Measurements from ENCODE around the gene RBM20. TPM values are rescaled to one million over a fixed set of nuclear protein-coding genes. Genes with fewer than 3 reads are reported as not detected.

RBM20 gene
- total and polyA plus RNA-seq, 10 of the 15 experiments (the other 5 are each of a cell fraction or from before 2014, with no cell fraction given) = 0.04 to 0.26 (median 0.15) TPM

DNA sequence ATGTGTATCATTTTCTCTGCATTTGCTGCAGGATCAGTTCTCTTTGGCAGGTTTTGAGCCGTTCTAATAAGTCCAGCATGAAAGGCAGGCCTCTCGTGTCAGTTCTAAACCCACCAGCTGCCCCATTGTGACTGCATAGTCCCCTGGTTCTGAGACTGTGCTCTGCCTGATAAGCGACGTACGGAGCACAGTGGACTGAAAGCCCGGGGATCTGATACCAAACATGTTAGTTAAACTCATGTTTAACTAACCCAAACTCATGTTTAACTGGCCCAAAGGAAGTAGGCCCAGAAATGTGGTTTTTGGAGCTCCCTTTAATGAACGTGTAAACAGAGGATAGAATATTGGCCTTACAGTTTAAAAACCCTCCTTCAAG, 129.5 kb downstream of the RBM20 start:
- intact Hi-C loops (cut with micrococcal nuclease; ENCODE audit: unreplicated experiment) = loop anchor here (1.0 to 5.0 kb wide), 6 partner anchors 26 to 276 kb away; partner anchors contain the start of genes BBIP1, DUSP5, PDCD4 and SHOC2
- ChIA-PET RAD21 (ENCODE audit: unreplicated experiment) (interaction anchor here (0.9 to 8.0 kb wide), 25 partner anchors 8 to 203 kb away, joined by 3 to 135 read pairs (median 9); partner anchors contain the start of genes BBIP1, PDCD4 and SHOC2), SMC1A (ENCODE audit: uncharacterized antibody, unreplicated experiment) (interaction anchor here (0.7 to 12.9 kb wide), 28 partner anchors 9 to 195 kb away, joined by 3 to 327 read pairs (median 4); partner anchors contain the start of genes BBIP1, PDCD4 and SHOC2), POLR2A (interaction anchor here (0.6 to 3.6 kb wide), 15 partner anchors 8 to 144 kb away, joined by 3 to 46 read pairs (median 4); partner anchors contain the start of genes BBIP1 and PDCD4), CTCF (interaction anchor here (0.6 to 9.8 kb wide), 16 partner anchors 12 to 825 kb away, joined by 3 to 72 read pairs (median 4); no protein-coding TSS in a partner anchor)
- 65% methylated on average over 7 of the region's 7 CpGs for WGBS (ENCODE audit: insufficient coverage, insufficient replicate concordance, low lambda C conversion rate, missing lambda C conversion rate)
- Histone ChIP-seq H3K9me3 (replicated peaks; ENCODE audit: control insufficient read depth, insufficient read depth, low read length) (no peaks in the 10 kb centered on the region), H3K4me2 (ENCODE audit: control insufficient read depth, insufficient read depth) (peak overlapping the region; percentile 68), H2AFZ (ENCODE audit: control insufficient read depth, low read depth, low read length) (peak overlapping the region; percentile 32), H3K79me2 (ENCODE audit: control insufficient read depth, insufficient read depth, low read length) (no peaks in the 10 kb centered on the region), H3K9ac (ENCODE audit: control insufficient read depth, insufficient read depth, low read length) (peak overlapping the region; percentile 53; the same call in 1 of the 2 replicates), H3K36me3 (ENCODE audit: control insufficient read depth in 2 of 2, insufficient read depth in 2 of 2, low read length in 1 of 2) (no peaks in the 10 kb centered on the region), H3K27ac (ENCODE audit: control insufficient read depth, insufficient read depth) (peak overlapping the region; percentile 85), H3K27me3 (replicated peaks in 1 of 2; ENCODE audit: control insufficient read depth in 2 of 2, insufficient read depth in 2 of 2, low read length in 1 of 2) (no peaks in the 10 kb centered on the region), H3K4me3 (no peak overlapping the region), H3K4me1 (ENCODE audit: control insufficient read depth, insufficient read depth, low read length) (peaks cover 22% of the 10 kb centered on the region), H4K20me1 (ENCODE audit: control insufficient read depth, insufficient read depth) (no peaks in the 10 kb centered on the region)
- BruUV-seq (replicated peaks) = TSS peak; percentile 74
- ATAC-seq = peak; percentile 30
- DNase-seq (ENCODE audit: low read depth, low spot score) = no peak
- in situ Hi-C loops (cut with MboI) = no loop called here
- no peak for FAIRE-seq
- TF ChIP-seq WRNIP1 (IDR thresholded peaks at IDR 0.05; ENCODE audit: borderline replicate concordance, low read depth, low read length) (no peak), TCF3 (IDR thresholded peaks at IDR 0.05; ENCODE audit: borderline replicate concordance, insufficient read depth, low read depth, low read length) (no peak), RB1 (IDR thresholded peaks at IDR 0.05; ENCODE audit: borderline replicate concordance) (no peak), SMC3 (IDR thresholded peaks at IDR 0.05; ENCODE audit: borderline replicate concordance, low read length) (no peak), NR2F1 (conservative IDR thresholded peaks at IDR 0.05) (no peak), IKZF1 (conservative IDR thresholded peaks at IDR 0.05) (no peak), TCF12 (IDR thresholded peaks at IDR 0.05; ENCODE audit: low read depth, low read length) (no peak), HDGF (IDR thresholded peaks at IDR 0.05) (peak; percentile 31; the same call in 1 of the 2 replicates), TCF7 (IDR thresholded peaks at IDR 0.05; ENCODE audit: borderline replicate concordance) (no peak), NBN (IDR thresholded peaks at IDR 0.05) (no peak), ZBTB4 (CRISPR knock-in tag; IDR thresholded peaks at IDR 0.05) (no peak), HDAC2 (IDR thresholded peaks at IDR 0.05) (no peak), GABPA (IDR thresholded peaks at IDR 0.05; ENCODE audit: low read depth) (no peak)
- TF ChIP-seq, protein P1, sequence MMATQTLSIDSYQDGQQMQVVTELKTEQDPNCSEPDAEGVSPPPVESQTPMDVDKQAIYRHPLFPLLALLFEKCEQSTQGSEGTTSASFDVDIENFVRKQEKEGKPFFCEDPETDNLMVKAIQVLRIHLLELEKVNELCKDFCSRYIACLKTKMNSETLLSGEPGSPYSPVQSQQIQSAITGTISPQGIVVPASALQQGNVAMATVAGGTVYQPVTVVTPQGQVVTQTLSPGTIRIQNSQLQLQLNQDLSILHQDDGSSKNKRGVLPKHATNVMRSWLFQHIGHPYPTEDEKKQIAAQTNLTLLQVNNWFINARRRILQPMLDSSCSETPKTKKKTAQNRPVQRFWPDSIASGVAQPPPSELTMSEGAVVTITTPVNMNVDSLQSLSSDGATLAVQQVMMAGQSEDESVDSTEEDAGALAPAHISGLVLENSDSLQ (IDR thresholded peaks at IDR 0.05) = no peak
- TF ChIP-seq, protein P2, sequence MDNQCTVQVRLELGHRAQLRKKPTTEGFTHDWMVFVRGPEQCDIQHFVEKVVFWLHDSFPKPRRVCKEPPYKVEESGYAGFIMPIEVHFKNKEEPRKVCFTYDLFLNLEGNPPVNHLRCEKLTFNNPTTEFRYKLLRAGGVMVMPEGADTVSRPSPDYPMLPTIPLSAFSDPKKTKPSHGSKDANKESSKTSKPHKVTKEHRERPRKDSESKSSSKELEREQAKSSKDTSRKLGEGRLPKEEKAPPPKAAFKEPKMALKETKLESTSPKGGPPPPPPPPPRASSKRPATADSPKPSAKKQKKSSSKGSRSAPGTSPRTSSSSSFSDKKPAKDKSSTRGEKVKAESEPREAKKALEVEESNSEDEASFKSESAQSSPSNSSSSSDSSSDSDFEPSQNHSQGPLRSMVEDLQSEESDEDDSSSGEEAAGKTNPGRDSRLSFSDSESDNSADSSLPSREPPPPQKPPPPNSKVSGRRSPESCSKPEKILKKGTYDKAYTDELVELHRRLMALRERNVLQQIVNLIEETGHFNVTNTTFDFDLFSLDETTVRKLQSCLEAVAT (IDR thresholded peaks at IDR 0.05) = no peak

All from GM12878 (cell line).